HG03196 (cell line): ENCODE data around the gene HES6.

Source experiments
- ATAC-seq: cut with Tn5 transposase; IDR thresholded peaks from one replicate; pipeline ENCODE4 v1.9.1; 2021; ENCODE audit not compliant: unreplicated experiment

The HES6 gene

GRCh38 chr2:238255151-238255551 lies 15.3 kb upstream of the HES6 start:
- ATAC-seq, result no peak

DNA sequence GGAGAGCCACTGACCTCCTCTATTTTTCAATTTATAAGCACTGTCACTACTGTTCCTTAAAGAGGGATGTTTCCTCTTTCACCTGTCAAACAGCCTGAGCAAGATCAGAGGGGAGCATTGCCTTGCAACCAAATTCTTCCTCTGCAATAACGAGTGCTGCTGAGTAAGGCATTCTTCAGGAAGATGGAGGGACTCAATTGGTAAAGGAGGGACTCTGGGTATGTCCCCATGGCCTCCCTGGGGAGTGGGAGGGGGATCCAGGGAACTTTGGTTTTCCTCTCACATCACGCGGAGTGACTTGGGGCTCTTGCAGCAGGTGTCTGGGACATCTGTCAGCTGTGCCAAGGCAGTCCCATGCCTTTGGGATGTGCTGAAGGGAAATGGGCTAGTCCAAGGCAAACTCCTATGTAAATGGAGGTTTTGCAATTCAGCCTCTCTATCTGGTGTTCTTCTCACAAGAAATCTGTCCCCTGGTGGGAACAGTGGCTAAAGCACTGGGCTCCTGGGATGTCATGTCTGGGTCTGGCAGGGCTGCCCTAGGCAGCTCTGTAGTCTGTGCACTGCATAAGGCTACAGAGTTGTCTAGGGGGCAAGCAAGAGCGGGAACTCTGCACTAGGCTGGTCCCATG lies 14.4 kb upstream of the HES6 start:
- no peak for ATAC-seq

GRCh38 chr2:238252766-238253630 lies 13.2 kb upstream of the HES6 start:
- no peak for ATAC-seq

DNA sequence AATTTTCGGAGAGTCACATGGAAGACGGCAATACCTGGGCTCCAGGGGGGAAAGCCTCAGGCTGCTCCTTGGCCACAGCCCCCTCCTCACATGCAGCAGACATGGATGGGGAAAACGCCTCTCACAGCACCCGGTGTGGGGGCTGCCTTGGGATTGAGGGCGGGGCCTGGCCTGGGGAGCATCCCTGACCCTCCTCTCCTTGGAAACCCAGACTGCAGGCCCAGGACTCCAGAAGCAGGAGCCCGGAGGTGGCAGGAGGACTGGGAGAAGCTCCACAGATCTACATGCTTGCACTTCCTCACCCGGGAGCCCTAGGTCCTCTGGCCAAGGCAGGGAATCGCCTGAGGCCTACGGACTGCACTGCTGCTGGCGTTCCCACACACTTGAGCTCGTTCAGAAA lies 12.1 kb upstream of the HES6 start:
- ATAC-seq, result no peak

- ATAC-seq, result no peak
Measured at GRCh38 chr2:238251331-238251730, 11.5 kb upstream of the HES6 start.

- ATAC-seq, result no peak
Measured at GRCh38 chr2:238250896-238251295, 11.1 kb upstream of the HES6 start.

DNA sequence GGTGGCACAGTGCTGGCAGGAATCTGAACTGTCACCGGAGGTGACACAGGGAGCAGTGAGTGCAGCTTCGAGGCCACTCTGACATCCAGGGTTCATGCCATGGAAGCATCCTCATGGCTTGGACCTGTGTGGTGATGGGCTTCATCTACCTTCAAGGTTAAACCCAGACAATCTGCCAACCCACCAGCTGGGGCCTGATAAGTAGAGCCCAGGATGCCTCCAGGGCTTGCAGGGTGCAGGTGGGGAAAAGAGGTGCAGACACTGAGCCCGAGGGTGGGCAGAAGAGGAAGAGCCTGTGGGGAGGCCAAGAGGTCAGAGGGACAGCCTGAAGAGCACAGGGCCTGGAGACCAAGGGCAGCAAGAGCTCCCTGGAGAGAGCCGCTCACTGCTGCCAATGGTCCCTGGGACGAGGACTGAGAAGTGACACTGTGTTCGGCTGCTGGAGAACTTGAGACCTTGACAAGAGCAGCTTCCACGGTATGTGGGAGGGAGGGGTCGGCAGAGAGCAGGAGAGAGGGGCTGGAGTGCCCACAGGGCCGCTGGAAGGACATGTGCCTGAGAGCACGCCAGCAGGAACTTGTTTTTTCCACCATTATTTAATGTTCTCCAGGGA lies 8.1 kb upstream of the HES6 start:
- no peak for ATAC-seq

DNA sequence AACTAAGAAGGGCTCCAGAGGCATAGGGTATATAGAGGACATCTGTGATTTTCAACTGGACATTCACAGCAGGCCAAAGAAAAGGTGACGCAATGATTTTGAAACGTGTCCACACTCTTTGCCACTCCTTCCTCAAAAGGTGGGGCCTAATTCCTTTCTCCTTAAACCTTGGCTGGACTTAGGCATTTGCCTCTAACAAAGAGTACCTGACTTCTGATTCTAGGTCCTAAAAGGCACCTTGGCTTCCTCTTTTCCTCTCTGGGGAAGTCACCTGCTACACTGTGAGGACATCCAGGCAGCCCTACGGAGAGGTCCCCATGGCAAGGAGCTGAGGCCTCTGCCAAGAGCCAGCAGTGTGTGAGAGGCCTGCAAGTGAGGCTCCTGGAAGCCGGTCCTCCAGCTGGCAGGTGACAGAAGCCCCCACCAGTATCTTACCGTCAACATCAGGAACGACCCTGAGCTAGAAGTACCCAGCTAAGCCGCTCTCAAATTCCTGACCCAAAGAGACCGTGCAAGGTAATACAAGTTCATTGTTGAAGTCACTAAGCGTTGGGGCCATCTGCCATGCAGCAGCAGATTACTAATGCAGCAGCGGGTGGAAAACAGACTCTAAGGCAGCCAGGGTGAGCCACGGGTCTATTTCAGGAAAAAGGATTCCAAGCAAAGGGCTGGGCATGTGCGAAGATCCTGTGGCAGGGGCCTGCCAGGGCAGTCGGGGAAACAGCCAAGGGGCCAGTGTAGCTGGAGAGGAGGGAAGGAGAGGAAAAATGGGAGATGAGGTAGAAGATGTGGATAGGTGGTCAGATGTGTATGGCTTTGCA lies 7.4 kb upstream of the HES6 start:
- no peak for ATAC-seq

DNA sequence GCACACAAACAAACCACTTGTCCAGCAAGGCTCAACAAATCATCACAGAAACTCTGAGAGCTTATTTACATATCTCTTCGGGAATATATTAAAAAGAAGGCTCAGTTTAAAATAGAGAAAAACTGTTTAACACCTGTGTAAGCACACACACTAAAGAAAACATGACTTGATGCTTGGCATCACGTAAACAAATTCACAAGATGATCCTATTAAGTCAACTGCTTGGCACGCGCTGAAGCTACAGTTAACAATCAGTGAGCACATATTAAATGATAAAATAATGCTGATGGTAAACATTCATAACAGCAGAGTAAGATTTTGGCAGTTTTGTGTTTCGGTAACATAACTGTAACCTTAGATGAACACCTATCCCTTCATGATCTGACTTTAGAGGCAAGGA lies 4.3 kb upstream of the HES6 start:
- no peak for ATAC-seq

DNA sequence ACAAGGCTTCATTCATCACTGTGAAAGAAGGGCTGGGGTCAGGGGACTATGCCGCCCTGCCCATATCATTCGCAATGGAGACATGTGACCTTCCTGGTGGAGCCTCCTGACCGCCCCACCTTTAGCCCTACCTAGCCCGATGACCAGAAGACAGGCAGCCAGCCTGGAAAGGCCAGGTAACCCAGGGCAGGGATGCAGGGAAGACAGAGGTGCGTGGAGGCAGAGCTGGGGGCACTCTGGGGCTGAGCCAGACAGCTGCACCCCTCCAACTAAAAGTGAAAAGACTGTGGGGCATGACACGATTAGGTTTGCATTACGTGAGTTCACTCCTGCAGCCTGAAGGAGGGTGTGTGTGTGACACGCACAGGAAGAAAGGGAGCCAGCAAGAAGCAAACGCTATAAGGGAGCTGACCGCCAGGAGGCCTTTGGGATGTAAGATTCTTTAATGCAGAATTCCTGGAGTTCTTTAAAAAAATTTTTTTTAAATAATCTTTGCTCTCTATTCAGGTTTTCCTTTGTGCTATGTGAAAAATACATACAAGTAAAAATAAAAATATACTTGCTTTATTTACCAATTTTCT lies 3.7 kb upstream of the HES6 start:
- no peak for ATAC-seq

- no peak for ATAC-seq
Measured at GRCh38 chr2:238242731-238243495, 3.1 kb upstream of the HES6 start.

DNA sequence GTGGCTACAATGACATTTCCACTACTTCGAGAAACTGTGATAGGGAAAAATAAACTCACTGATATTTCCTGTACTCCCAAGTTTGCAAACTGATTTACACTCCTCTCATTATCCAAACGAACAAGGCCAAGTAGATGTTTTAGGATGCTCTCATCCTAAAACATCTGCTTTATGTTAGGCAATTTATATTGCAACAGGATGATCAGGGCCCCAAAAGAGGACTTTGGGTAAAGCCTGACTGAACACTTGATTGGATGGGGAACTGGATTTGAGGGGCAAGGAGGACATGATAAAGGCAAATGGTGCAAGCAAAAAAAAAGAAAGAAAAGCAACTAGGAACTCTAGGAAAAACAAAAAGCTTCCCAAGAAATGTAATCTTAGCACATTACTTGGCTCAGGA lies 2.1 kb upstream of the HES6 start:
- no peak for ATAC-seq

DNA sequence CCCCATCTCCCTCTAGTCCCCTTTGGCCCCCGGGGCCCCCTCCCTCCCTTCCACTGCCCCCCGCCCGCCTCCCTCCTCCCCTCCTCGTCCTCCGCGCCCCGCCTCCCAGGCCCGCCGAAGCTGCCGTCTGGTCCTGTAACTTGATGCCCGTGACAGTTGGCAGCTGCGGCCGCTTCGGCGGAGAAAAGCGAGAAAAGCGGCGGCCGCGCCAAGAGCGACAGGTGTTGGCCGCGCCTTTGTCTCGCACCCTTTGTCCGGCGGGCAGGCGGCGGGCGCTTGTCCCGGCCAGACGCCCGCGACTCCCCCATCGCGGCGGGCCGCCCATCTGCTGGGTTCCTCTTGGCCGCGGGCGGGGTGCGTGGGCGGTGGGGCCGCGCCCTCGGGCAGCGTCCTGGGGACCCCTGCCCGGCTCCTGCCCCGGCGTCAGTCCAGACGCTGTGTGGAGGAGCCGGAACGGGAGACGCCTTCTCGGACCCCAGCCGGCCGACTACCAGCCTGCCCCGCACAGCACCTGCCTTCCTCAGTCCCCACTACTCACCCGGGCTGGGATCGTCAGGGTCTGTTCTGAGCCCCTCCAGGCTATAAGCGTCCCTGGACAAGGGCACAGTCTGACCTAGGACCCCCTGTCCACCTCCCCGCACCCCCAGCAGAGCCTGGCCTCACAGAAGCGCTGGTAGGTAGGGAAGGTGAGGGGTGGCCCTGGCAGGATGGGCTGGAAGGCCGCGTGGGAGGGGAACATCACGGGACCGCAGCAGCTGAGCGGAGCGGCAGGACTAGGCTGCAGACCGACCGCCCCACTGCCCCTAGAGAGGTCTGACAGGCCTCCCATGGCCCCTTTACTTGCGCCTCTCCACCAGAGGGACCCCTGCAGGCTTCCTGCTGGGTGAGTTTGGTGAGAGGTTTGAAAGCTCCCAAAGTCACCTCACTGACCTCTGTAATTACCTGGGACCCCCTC lies 1.2 kb upstream of the HES6 start:
- ATAC-seq, result no peak

GRCh38 chr2:238239543-238239862 lies 335 bp downstream of the HES6 start:
- ATAC-seq, result no peak

- ATAC-seq, result no peak
Measured at GRCh38 chr2:238238766-238239542, 884 bp downstream of the HES6 start.

DNA sequence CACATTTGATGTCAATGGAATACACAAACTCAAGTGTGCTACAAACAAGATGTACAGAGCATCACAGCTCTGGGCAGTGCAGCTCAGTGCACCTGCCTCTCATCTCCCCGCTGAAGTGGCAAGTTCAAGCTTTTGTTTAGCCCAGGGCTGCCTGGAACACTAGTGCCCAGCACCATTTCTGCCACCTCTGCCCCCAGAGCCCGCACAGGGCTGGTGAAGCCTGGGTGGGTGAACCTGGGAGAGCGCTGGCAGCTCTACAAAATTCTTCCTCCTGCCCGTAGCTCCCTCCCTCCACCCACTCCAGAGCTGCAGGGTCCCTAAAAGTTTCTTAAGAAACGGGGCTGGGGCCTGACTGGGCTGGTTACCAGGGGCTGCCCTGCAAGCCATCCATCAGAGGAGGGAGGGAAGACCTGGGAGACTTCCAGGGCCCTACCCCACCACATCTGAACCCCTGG lies 1.5 kb downstream of the HES6 start:
- no peak for ATAC-seq

- ATAC-seq, result no peak
Measured at GRCh38 chr2:238237431-238238135, 2.3 kb downstream of the HES6 start.

DNA sequence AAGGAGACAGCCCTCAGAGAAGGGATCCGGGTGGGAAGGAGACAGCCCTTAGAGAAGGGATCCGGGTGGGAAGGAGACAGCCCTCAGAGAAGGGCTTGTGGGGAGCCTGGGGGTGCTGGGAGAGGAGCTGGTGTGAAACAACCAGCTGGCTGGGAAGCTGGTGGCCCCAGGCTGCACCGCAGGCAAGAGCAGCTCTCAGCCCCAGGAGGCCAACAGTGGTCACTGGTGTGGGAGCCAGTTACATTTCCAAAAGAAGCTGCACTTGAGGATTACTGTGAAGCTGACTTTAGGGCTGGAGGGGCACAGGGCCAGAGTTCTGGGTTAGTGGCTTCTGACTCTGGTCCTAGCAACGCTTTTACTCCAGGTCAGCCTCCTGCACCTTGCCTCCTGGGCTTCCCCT lies 3.3 kb downstream of the HES6 start:
- no peak for ATAC-seq
